ENCODE data around the gene TJAP1. TPM values are rescaled to one million over a fixed set of nuclear protein-coding genes. Genes with fewer than 3 reads are reported as not detected.

TJAP1 gene
- total RNA-seq = 8.0 TPM in 2 replicates

GRCh38 chr6:43477235-43478007, at the start of gene TJAP1:
Gene TJAP1, plus strand, starts transcription at chr6:43477570. Its CDS starts 21,432 bp downstream, at chr6:43499002.

GRCh38 chr6:43455531-43456428, 21.6 kb upstream of the TJAP1 start, which contains the start of gene DLK2:
Gene DLK2, minus strand, starts transcription at chr6:43455548. Its CDS starts 723 bp downstream, at chr6:43454825.

GRCh38 chr6:43509984-43510826, 32.8 kb downstream of the TJAP1 start, which contains the start of gene LRRC73:
Gene LRRC73, minus strand, starts transcription at chr6:43510346. Its CDS starts 561 bp downstream, at chr6:43509785.

GRCh38 chr6:43516697-43517504, 39.5 kb downstream of the TJAP1 start, which contains the start of the genes POLR1C and YIPF3:
Gene POLR1C, plus strand, starts transcription at chr6:43517089. Its CDS starts 21 bp downstream, at chr6:43517110.
Gene YIPF3, minus strand, starts transcription at chr6:43516926. Its CDS starts 119 bp downstream, at chr6:43516807.

Other genes with a start within 250 kb of the TJAP1 start
- gene DNPH1, start 248.1 kb upstream of the TJAP1 start, total RNA-seq = 38.8 and 64.5 TPM in 2 replicates
- under 0.01 TPM in 1 of 2 replicates, not detected in the other for gene TTBK1, start 234.1 kb upstream of the TJAP1 start, total RNA-seq
- not detected in 2 replicates for gene SLC22A7, start 179.3 kb upstream of the TJAP1 start, total RNA-seq
- 0.77 TPM in 1 of 2 replicates, not detected in the other for gene CRIP3, start 168.7 kb upstream of the TJAP1 start, total RNA-seq
- gene ZNF318, start 107.9 kb upstream of the TJAP1 start, total RNA-seq = 3.9 and 4.1 TPM in 2 replicates
- gene ABCC10, start 50.0 kb upstream of the TJAP1 start, total RNA-seq = 15.6 and 16.7 TPM in 2 replicates
- gene DLK2, start 22.0 kb upstream of the TJAP1 start, total RNA-seq = 0.26 and 0.63 TPM in 2 replicates
- gene LRRC73, start 32.8 kb downstream of the TJAP1 start, total RNA-seq = 0.47 and 0.60 TPM in 2 replicates
- gene YIPF3, start 39.4 kb downstream of the TJAP1 start, total RNA-seq = 137 and 172 TPM in 2 replicates
- 21.0 and 22.8 TPM in 2 replicates for gene POLR1C, start 39.5 kb downstream of the TJAP1 start, total RNA-seq
- gene XPO5, start 98.5 kb downstream of the TJAP1 start, total RNA-seq = 11.3 and 13.6 TPM in 2 replicates
- gene POLH, start 98.6 kb downstream of the TJAP1 start, total RNA-seq = 19.1 and 23.3 TPM in 2 replicates
- 38.6 and 55.8 TPM in 2 replicates for gene GTPBP2, start 151.7 kb downstream of the TJAP1 start, total RNA-seq
- gene MAD2L1BP, start 158.3 kb downstream of the TJAP1 start, total RNA-seq = 15.6 and 19.7 TPM in 2 replicates
- 0.95 and 1.7 TPM in 2 replicates for gene RSPH9, start 167.5 kb downstream of the TJAP1 start, total RNA-seq
- gene MRPS18A, start 210.2 kb downstream of the TJAP1 start, total RNA-seq = 36.1 and 37.5 TPM in 2 replicates